Gastroesophageal sphincter (tissue), 3 donors: ENCODE data around the gene PLEKHG3.

Source experiments
- CTCF ChIP-seq, 4 experiments: fragments of 200-600 bp in 2 of 4; fragments of 450-650 bp in 2 of 4; sonication (generic) in 1 of 4; IDR thresholded peaks; one replicate each; pipeline ENCODE4 v1.5.1; 2017 to 2019; ENCODE audit warnings: antibody characterized with exemption in 4 of 4, mild to moderate bottlenecking in 2 of 4, moderate library complexity in 2 of 4
- POLR2AphosphoS5 ChIP-seq: sonication (generic); formaldehyde crosslinking; IDR thresholded peaks from one replicate; pipeline ENCODE4 v1.6.1; 2017; ENCODE audit warnings: antibody characterized with exemption

- TF ChIP-seq POLR2AphosphoS5 (no peak), CTCF (IDR thresholded peaks at IDR 0.05) (no peak)
These were observed 4.9 kb downstream of the PLEKHG3 start for GRCh38 chr14:64709126-64709525.
